NCI-H2196 treated with DMSO at 0.1 percent for 48 hours (cell line): Measurements from ENCODE around the gene MICAL3.
"Not testable (repeated sequence)": the region's sequence is repeated elsewhere in the genome, so short reads cannot be mapped to it uniquely, and the experiment has no call there.

ENCODE experiments used
- DNase-seq: peaks from one replicate; lab custom pipeline; 2025; ENCODE audit not compliant: unreplicated experiment; lab: John Stamatoyannopoulos, UW

Gene MICAL3

DNA sequence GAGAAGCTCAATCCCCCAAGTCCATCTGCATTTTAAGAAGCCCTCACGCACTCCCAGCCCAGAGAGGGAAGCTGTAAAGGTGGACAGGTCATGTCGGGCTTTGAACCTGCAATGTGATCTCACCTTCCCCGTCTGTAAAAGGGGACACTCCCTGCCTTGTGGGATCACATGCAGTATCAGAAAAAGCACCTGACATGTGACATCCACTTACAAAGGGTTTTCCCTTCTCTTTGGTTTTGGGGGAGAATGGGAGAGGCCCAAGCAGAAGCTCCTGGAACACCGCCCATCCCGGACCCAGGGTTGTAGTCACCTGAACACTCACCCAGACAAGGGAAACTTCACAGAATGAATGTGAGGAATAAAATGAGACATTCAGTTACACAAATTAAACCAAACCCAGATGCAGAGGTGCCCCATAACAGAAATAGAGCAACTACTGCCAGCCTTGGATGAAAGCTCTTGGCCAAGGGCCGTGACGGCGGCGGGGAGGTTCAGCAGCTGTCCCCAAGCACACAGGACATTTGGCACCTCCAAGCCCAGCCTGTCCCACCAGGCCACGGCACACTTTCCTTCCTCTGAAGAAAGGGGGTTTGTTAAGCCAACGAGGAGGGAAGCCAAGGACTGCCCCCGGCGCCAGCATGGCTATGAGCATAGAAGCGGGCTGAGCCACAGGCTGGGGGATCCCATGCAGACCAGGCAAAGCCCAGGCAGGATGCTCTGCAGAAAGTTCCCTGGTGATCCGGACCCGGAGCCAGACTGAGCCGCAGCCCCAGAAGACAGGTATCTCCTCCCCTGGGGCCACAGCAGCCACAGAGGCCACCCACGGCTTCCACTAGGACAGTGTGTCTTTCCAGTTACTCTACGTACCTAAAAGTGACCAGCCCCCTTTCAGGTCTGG lies 253.9 kb downstream of the MICAL3 start:
- no peak for DNase-seq

GRCh38 chr22:17769716-17770082 lies 254.7 kb downstream of the MICAL3 start:
- no peak for DNase-seq

DNA sequence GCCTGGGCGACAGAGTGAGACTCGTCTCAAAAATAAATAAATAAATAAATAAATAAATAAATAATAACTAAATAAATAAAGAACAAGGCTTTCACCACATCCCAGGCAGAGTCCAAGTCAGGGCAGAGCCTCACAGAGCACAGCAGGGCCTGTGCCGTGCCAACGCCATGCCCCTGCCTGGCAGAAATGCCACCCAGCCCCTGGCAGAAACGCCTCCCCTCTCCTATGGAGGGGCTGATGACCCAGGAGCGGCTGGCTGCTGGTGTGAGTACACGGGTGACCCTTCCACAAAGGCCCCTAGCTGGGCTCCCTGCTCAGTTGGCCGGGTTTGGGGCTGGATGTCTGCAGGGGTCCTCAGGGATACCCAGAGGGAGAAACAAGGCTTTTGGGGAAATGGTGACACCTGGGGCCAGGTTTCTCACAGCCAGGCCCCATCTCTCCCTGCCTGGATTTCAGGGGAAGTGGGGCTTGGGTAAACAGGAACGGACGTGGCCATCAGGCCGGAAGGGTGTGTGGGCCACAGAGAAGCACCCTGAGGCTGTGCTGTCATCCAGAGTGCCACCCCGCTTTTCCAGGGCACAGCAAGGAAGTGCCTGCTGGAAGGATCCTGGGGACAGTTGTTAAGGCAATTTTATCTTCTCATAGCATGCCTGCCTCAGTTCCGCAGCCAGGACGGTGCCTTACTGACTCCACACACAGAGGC lies 255.2 kb downstream of the MICAL3 start:
- DNase-seq: no peak

- DNase-seq: no peak
Measured at GRCh38 chr22:17767233-17768065, 256.9 kb downstream of the MICAL3 start.

GRCh38 chr22:17764852-17765251 lies 259.5 kb downstream of the MICAL3 start:
- DNase-seq: not testable (repeated sequence)

GRCh38 chr22:17764036-17764435 lies 260.3 kb downstream of the MICAL3 start:
- DNase-seq: no peak

- DNase-seq: not testable (repeated sequence)
Measured at GRCh38 chr22:17763442-17763841, 260.9 kb downstream of the MICAL3 start.

DNA sequence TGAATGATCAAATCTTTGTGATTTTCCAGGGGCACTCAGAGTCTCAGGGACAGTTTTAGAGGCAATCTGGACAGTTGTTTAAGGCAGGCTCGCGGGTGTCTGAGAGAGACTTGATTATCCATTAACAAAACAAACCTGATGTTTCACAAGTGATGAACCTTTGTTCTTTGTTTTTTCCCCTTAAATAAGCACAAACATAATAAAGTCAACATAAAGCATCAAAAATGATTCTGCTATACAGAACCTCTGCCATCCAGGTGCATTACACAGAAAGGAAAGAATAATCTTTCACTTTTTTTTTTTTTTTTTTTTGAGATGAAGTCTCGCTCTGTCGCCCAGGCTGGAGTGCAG lies 263.2 kb downstream of the MICAL3 start:
- DNase-seq: no peak

DNA sequence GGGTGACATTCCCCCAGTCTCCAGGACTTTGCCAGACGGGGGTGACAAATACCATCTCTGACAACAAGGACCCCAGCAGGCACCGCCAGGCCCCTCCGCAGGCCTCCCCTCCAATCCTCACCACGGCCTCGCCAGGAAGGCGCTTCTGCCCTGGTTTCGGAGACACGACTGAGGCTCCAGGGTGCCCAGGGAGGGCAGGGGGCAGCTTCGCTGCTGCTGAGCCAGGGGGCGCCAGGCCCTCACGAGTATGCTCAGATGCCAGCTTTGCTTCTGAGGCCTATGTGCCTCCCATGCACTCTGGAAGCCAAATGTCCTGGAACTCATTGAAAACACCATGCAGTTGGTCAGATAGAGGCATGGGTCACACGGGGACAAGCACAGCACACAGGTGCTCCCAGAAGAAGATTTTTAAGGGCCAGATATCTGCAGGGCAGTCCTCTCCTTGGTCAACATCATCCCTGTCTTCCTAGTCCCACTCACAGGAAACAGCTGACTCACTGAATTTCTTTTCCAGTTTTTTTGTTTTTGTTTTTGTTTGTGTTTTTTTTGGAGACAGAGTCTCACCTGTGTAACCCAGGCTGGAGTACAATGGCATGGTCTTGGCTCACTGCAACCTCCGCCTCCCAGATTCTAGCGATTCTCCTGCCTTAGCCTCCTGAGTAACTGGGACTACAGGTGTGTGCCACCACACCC lies 270.0 kb downstream of the MICAL3 start:
- DNase-seq: no peak

GRCh38 chr22:17753401-17753989 lies 270.9 kb downstream of the MICAL3 start:
- DNase-seq: no peak

DNA sequence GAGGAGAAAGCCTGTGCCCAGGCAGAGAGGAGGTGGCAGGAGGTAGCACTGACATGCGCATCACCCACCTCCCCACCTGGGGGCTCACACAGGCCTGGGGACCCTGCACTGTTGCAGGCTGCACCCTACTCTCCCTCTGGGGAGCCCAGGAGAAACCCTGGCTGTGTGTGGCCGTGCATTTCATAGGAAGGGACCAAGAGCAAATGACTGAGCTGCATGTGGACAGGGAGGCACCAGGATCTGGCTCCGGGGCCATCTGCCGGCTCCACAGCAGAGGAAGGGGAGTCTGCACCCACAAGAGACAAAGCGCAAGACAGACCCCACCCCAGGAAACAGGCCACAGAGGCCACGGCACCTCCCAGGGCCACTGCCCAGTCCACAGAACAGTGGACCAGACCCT lies 272.8 kb downstream of the MICAL3 start:
- no peak for DNase-seq

GRCh38 chr22:17749605-17750395 lies 274.6 kb downstream of the MICAL3 start:
- no peak for DNase-seq

GRCh38 chr22:17748555-17749353 lies 275.6 kb downstream of the MICAL3 start:
- no peak for DNase-seq

DNA sequence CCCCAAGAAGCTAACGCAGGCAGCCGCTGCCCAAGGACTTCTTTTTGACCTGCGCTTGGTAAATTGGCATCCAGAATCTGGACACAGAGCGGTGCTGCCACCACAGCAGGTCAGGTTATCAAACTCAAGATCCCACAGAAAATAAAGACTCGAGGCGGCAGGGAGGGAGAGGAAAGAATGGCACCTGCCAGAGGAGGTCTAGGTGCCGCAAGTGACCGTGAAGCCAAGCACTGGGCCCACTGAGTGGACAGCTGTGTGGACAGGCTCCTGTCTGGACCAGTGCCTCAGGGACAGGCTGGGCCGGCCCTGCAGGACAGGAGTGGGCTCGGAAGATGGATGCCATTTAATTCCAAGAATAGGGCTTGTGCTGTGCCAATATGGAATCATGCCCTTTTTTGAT lies 277.4 kb downstream of the MICAL3 start:
- DNase-seq: no peak

DNA sequence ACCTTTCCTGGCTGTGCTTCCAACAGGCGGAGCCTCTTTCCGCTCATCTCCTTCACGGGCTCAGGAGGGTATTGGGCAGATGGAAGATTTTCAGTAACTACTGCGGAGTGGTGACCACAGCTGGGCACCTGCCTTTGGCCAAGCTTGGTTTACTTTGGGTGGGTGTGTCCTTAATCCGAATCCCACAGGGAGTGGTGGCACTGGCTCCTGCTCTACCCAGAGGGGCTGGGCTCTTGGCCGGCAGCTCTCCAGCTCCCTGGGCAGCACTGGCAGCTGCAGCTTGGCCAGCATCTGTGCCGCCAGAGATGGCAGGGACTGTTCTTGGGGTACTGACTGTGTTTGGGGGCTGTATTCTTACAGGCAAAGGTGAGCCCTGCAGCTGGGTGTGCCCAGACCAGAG lies 279.9 kb downstream of the MICAL3 start:
- DNase-seq: no peak

DNA sequence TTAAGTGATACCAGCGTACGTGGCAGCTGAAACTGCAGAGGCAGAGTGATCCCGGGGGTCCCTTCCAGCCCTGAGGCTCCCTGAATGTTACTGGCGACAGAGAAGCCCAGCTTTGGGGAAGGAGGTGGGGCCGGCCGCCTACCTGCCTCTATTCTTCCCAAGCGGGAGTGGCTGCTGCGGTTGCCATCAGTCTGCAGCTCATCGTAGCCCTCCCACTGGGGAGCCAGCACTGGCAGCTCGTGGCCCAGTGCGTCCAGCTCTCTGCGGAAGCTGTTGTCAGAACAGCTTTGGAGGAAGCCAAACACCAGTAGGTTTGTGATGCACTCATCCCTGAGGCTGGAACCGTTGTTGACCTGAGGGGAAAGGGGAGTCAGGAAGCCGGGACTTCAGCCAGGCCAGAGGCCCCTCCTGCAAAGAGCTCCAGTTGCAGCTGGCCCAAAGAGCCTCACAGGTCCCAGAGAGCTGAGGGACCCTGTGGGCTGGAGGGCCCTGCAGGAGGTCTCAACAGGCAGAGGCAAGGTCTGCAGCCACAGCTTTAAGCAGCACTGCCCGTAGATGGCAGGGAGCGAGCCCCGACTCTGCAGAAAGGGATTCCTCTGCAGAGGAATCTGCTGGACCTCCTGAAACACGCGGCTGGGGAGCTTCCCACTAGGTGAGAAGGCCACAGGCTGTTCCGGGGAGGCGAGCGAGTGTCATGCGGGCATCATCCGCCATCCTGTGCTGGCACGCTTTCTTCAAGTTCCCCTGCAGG lies 280.5 kb downstream of the MICAL3 start:
- no peak for DNase-seq

- DNase-seq: peak; percentile 61
Measured at GRCh38 chr22:17742527-17742902, 281.8 kb downstream of the MICAL3 start.

- DNase-seq: no peak
Measured at GRCh38 chr22:17741866-17742526, 282.4 kb downstream of the MICAL3 start.
